ENCODE results near the gene RCOR1.

Gene RCOR1

DNA sequence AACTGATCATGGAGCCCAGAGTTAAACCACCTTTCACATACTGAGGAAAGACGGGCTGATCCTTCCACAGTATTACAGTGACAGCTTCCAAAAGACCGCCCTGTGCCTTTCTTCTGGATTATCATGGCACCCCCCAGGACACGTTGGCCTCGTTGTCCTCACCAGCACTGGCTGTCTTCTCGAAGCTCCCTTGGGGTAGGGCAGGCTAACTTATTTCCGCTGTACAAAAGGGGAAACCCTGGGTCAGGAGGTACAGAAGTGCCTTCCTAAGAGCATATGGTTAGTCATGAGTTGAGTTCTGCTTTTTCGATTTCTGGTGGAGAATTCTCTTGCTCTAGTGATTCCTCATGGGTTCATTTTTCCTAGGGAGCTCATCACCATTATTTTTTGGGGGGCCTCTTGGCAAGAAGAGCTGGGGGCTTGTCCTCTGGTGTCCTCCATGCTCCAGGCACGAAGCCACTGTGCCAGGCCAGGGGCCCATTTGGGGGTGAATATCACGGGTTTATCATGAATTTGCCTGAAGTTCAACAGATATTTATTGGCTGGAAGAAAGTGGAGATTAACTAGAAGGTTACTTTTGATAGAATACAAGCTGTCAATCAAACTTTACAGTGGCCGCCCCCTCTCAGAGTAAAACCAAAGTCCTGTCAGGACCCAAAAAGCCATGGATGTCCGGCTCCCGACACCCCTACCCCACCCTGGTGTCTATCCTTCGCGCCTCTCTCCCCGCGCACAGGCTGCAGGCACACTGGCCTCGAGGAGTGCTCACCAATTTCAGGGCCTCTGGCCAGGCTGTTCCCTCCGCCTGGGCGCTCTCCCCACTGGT, 176.0 kb downstream of the RCOR1 start:
- in situ Hi-C loops (cut with HindIII; ENCODE audit: low sequenced_read_pairs), result no loop called here
- no peak overlapping the region for H3K4me3 ChIP-seq (ENCODE audit: low read depth, low read length)
- TF ChIP-seq, protein P1, sequence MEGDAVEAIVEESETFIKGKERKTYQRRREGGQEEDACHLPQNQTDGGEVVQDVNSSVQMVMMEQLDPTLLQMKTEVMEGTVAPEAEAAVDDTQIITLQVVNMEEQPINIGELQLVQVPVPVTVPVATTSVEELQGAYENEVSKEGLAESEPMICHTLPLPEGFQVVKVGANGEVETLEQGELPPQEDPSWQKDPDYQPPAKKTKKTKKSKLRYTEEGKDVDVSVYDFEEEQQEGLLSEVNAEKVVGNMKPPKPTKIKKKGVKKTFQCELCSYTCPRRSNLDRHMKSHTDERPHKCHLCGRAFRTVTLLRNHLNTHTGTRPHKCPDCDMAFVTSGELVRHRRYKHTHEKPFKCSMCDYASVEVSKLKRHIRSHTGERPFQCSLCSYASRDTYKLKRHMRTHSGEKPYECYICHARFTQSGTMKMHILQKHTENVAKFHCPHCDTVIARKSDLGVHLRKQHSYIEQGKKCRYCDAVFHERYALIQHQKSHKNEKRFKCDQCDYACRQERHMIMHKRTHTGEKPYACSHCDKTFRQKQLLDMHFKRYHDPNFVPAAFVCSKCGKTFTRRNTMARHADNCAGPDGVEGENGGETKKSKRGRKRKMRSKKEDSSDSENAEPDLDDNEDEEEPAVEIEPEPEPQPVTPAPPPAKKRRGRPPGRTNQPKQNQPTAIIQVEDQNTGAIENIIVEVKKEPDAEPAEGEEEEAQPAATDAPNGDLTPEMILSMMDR (IDR thresholded peaks at IDR 0.05; ENCODE audit: low read depth, low read length), result no peak
- no peak for DNase-seq (ENCODE audit: low read depth, low spot score)

DNA sequence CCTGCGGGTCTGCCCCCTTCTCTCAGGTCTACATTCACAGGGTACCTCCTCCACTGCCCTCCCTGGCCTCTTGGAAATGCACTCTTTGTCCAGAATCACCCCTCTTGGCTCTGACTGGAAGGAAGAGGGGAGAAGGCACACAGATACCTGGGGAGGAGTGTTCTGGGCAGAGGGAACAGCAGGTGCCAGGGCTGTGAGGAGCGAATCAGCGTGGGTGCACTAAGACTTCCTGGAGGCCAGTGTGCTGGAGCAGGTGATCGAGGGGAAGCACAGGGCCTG, 176.5 kb downstream of the RCOR1 start:
- no peak for DNase-seq (ENCODE audit: low read depth, low spot score)
- in situ Hi-C loops (cut with HindIII; ENCODE audit: low sequenced_read_pairs), result no loop called here
- H3K4me3 ChIP-seq (ENCODE audit: low read depth, low read length), result no peak overlapping the region
- TF ChIP-seq, protein P1 (IDR thresholded peaks at IDR 0.05; ENCODE audit: low read depth, low read length), result no peak

DNA sequence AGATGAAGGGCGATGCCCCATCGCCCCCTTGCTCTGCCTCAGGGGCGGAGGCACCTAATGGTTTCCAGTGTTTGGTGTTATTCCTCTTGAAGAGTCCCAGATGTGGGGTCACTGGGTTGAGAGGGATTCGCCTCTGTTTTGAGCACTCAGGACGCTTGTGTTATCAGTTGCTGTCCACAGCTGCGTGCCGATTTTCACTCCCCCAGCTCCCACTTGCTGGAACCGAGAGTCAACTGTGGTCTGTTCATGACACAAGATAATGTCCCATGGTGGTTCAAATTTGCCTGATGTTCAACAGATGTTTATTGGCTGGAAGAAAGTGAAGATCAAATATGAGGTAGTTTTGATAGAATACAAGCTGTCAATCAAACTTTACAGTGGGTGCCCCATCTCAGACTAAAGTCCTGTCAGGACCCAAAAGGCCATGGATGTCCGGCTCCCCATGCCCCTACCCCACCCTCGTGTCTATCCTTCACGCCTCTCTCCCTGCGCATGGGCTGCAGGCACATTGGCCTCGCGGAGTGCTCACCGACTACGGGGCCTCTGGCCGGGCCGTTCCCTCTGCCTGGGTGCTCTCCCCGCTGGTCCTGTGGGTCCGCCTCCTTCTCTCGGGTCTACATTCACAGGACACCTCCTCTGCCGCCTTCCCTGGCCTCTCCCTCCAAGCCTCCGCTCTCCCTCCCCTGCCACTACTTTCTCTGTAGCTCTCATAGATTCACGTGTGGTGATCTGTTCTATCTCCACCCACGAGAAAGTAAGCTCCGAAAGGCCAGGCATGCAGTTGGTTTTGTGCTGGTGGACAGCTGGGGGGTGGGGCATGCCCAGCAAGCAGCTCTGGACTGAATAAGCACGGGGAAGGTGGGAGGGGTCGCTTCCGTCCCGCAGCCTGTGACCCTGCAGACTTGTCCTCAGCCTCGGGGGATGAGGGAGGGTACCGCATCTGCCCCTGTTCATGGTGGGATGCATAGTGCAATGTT, 178.0 kb downstream of the RCOR1 start:
- TF ChIP-seq, protein P1 (IDR thresholded peaks at IDR 0.05; ENCODE audit: low read depth, low read length), result no peak
- in situ Hi-C loops (cut with HindIII; ENCODE audit: low sequenced_read_pairs), result no loop called here
- no peak for DNase-seq (ENCODE audit: low read depth, low spot score)
- no peak overlapping the region for H3K4me3 ChIP-seq (ENCODE audit: low read depth, low read length)

DNA sequence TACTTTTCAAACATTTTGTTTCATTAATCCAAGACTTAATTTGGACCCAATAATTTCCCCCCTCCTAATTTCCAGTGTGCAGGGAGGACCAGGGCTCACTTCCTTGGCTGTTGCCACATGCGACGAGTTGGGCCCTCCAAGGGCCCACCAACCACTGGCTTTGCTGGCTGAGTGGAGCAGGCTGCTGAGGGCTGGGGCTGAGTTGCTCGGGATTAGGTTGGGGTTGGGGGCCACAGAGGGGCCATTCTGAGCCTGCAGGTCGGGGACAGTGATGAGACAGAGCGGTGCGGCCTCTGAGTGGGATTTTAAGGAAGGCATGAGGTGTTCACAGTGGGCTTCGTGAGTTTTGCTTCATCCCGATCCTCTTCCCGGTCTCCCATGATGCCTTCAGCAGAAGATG, 178.7 kb downstream of the RCOR1 start:
- TF ChIP-seq, protein P1 (IDR thresholded peaks at IDR 0.05; ENCODE audit: low read depth, low read length), result no peak
- no peak overlapping the region for H3K4me3 ChIP-seq (ENCODE audit: low read depth, low read length)
- no peak for DNase-seq (ENCODE audit: low read depth, low spot score)
- in situ Hi-C loops (cut with HindIII; ENCODE audit: low sequenced_read_pairs), result no loop called here

DNA sequence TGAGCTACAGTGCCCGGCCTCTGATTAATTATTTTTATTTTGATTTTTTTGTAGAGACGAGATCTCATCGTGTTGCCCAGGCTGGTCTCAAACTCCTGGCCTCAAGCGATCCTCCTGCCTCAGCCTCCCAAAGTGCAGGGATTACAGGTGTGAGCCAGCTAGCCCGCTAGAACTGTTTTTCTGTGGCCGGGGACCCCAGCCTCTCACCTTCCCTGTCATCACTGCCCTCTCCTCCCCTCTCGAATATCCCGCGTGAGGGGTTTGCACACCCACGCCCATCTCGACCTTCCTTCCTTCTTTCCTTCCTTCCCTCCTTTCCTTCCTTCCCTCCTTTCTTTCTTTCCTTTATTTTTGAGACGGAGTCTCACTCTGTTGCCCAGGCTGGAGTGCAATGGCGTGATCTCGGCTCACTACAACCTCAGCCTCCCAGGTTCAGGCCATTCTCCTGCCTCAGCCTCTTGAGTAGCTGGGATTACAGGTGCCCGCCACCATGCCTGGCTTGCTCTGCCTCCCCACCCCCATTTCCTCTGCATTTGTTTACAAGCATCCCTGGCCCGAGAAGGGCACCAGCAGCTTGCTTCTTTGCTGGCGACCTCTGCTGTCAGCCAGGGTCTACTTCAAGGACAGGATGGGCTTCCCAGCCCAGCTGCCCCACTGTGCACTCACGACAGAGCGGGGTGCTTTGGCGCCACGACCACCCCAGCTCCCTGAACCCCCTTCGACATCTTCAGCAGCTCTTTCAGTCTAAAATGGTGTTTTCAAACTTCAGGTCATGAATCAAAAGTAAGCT, 180.5 kb downstream of the RCOR1 start:
- TF ChIP-seq, protein P1 (IDR thresholded peaks at IDR 0.05; ENCODE audit: low read depth, low read length), result no peak
- no peak for DNase-seq (ENCODE audit: low read depth, low spot score)
- in situ Hi-C loops (cut with HindIII; ENCODE audit: low sequenced_read_pairs), result no loop called here
- no peak overlapping the region for H3K4me3 ChIP-seq (ENCODE audit: low read depth, low read length)
